Left lobe of liver (tissue), 2 donors: Measurements from ENCODE around the gene KRTAP10-2. TPM values are rescaled to one million over a fixed set of nuclear protein-coding genes. Genes with fewer than 3 reads are reported as not detected.

Source experiments
- ATAC-seq: fragments of 200-7000 bp; cut with Tn5 transposase; one replicate; pipeline ENCODE4 v1.9.1; 2020; ENCODE audit warnings: mild to moderate bottlenecking, moderate library complexity
- DNase-seq: peaks from one replicate; pipeline ENCODE4 v3.0.0-alpha.2; 2020; ENCODE audit warnings: low spot score
- total RNA-seq: library from RNA; stranded (reverse); gene quantifications from one replicate; pipeline ENCODE4 v1.2.1, GENCODE V29; 2021
- donor health status: DM: no; HTN: no; CAD: no; lungs with moderate emphysema.
- donor health status: DM: no; HTN: yes; CAD: no.

KRTAP10-2 gene
- total RNA-seq, 1 donor from 2014 or later: not detected

DNA sequence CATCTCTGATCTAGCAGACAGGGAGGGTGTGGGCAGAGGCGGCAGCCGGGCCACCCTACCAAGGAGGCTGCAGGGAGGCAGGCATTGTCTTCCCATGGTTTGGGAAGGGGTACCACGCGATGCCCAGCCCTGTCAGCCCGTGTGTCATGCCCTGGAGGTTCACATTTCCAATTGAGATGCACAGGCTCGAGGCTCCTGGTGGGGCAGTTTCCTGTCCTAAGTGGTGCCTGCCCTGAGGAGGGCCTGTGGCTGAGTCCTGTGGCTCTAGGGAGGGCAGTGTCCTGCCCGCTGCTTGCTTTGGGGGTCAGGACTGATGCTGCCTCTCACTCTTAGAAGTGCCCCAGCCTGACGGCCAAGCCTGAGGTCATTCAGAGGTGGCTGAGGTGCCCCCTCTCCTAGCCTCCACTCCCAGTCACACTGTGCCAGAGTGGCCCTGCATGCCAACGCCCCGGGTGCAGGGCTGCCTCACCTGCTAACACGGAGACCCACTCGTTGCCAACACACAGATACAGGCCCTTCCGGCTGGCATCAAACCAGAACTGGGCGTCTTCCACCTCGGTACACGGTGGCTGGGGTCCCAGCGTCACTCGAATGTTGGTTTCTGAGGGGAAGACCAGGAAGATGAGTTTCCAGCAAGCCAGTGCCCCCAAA lies 23.2 kb downstream of the KRTAP10-2 start:
- DNase-seq: no peak

GRCh38 chr21:44527156-44527982 lies 23.9 kb downstream of the KRTAP10-2 start:
- DNase-seq: no peak
- ATAC-seq: no peak

More for the DNA sequence above, 23.2 kb downstream of the KRTAP10-2 start:
- no peak for ATAC-seq

DNA sequence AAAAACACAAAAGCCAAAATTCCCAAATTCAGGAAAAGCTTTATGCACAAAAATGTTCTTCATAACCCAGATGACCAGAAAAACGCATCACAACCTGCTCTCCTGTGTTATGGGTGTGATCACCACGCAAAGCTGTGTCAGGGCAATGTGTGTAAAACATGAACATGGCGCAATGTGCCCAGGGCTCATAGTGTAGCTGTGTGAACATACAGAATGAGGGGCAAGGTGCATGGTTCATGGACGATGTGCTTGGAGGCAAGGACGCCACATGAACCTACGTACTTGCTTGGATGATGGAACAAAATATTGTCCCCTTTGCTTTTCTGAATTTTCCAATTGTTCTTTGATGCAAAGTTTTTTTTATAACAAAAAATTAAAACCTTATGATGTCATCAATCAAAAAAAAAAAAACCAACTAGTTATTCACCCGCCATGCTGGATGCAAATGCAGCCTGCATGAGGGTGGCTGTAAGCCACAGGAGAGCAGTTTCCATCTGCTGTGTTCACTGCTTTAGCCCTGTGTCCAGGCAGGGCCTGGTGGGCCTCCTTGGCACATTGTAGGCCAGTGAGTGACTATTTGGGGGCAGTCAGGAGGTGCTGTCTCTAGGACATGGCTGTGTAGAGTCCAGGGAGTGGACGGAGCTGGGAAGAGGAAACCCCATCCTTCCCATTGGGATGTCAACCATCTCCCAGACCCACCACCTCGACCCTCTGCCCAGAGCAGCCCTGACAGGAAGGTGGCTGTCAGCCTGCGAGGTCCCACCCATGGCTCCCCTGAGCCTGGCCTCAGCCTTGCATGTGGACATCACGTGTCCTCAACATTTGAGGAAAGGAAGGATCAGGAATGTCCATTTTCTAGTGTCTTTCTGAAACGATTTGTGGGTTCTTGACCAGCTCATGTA lies 25.0 kb downstream of the KRTAP10-2 start:
- DNase-seq: no peak
- ATAC-seq: no peak

DNA sequence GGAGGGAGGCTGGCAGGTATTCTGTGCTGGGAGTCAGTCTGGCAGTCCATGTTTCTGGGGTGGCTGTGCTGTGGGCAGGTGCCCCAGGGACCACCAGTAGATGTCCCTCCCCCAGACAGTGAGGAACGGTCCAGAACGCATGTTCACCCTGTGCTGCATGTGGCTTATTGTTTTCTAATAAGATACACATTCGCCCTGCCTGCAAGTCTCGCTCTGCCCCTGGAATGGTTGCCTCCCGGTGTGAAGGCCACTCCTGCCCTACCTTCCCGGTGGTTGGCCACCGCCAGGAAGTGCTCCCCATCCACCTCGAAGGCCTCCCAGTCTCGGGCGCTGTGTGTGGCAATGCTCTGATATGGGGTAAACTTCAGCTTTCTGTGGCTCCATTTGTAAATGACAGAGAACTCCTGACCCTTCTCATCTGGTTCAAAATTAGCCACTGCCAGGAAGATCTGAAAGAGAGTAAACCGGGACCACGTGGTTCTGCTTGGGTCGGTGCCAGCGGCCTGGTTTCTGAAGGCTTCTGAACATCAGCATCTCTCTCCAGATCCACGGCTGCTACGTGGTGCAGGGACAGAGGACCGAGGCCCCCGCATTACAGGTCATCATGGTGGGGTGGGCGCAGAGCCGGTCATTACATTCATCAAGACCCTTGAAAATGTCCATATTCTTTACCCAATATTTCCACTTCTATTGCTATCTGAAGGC lies 25.8 kb downstream of the KRTAP10-2 start:
- ATAC-seq: no peak
- no peak for DNase-seq

DNA sequence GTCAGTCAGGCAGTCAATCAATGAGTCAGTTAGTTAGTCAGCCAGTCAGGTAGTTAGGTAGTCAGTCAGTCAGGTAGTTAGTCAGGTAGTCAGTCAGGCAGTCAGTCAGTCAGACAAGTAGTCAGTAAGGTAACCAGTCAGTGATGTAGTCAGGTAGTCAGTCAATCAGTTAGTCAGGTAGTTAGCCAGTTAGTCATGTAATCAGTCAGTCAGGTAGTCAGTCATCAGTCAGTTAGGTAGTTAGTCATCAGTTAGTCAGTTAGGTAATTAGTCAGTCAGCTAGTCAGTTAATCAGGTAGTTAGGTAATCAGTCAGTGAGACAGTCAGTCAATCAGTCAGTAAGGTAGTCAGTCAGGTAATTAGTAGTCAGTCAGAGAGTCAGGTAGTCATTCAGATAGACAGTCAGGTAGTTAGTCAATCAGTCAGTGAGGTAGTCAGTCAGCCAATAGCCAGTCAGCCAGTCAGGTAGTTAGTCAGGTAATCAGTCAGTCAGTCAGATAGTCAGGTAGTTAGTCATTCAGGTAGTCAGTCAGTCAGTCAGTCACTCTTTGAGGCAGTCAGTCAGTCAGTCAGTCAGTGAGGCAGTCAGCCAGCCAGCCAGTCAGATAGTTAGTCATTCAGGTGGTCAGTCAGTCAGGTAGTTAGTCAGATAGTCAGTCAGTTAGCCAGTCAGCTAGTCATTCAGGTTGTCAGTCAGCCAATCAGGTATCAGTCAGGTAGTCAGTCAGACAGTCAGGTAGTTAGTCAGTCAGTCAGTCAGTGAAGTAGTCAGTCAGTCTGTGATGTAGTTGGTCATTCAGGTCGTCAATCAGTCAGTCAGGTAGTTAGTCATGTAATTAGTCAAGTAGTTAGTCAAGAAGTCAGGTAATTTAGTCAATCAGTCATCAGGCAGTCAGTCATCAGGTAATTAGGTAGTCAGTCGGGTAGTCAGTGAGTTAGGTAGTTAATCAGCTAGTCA lies 26.6 kb downstream of the KRTAP10-2 start:
- ATAC-seq: no peak

DNA sequence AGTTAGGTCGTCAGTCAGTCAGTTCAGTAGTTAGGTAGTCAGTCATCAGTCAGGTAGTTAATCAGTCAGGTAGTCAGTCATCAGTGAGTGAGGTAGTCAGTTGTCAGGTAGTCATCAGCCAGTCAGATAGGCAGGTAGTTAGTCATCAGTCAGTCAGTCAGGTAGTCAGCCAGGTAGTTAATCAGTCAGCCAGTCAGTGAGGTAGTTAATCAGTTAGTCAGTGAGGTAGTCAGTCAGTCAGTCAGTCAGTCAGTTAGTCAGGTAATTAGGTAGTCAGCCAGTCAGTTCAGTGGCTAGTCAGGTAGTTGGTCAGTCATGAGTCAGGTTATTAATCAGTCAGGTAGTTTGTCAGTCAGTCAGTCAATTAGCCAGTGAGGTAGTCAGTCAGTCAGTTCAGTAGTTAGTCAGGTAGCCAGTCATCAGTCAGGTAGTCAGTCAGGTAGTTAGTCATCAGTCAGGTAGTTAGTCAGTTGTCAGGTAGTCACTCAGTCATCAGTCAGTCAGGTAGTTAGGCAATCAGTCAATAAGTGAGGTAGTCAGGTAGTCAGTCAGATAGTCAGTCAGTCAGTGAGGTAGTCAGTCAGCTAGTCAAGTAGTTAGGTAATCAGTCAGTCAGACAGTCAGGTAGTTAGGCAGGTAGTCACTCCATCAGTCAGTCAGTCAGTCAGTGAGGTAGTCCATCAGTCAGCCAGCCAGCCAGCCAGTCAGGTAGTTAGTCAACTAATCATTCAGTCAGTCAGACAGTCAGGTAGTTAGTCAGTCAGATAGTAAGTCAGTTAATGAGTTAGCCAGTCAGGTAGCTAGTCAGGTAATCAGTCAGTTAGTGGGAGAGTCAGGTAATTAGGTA lies 27.5 kb downstream of the KRTAP10-2 start:
- ATAC-seq (no peak), DNase-seq (no peak)

More for the DNA sequence above, 26.6 kb downstream of the KRTAP10-2 start:
- no peak for DNase-seq

DNA sequence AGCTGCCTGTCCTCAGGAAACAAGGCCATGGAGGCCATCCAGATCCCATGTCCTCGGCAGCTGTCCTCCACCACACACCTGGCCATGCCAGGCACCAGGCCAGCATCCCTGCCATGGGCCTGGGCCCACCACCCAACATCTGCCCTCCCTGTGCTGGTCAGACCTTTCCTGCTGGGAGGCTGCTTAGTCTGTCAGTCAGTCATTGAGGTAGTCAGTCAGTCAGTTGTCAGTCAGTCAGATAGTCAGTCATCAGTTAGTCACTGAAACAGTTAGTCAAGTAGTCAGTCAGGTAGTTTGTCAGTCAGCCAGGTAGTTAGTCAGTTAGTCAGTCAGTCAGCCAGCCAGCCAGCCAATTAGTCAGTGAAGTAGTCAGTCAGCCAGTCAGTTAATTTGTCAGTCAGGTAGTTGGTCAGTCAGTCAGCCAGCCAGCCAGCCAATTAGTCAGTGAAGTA lies 28.5 kb downstream of the KRTAP10-2 start:
- no peak for ATAC-seq
- DNase-seq: no peak

DNA sequence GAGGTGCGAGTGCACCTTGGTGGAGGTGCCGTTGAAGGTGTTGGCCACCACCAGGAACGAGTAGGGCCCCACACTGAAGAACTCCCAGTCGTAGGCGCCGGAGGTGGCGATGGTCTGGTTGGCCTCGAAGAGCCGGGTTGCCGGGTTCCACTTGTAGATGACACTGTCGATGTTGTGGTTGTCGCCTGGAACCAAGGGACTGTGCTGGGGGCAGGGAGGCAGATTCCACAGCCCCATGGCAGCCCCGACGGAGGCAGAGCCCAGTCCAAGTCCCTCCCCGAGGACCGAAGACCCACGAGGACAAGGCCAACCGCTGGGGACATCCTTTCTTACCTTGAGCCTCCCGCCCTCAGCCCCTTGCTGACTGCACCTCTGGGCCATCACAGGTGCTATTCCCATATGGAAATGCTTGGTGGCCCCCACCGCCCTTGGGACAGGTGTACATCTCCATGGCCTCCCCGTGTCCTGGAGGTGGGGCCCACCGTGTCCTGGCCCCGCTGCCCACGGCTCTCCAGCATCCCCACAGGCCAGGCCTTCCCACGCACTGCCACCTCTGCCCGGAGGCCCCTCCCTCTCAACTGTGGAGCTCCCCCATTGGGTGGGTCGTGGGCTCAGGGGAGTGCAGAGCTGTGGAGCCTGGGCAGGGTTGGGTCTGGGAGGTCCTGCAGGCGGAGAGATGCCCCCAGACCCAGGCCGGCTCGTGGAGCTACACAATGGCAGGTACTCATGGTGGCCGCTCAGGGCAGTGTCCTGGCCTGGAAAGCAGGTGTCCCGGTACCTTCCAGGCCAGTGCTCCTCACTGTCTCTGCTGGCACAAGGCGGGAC lies 29.2 kb downstream of the KRTAP10-2 start:
- DNase-seq: no peak
- ATAC-seq: peak; percentile 51

- DNase-seq (no peak), ATAC-seq (no peak)
These were observed 29.9 kb downstream of the KRTAP10-2 start for GRCh38 chr21:44521301-44521927.

DNA sequence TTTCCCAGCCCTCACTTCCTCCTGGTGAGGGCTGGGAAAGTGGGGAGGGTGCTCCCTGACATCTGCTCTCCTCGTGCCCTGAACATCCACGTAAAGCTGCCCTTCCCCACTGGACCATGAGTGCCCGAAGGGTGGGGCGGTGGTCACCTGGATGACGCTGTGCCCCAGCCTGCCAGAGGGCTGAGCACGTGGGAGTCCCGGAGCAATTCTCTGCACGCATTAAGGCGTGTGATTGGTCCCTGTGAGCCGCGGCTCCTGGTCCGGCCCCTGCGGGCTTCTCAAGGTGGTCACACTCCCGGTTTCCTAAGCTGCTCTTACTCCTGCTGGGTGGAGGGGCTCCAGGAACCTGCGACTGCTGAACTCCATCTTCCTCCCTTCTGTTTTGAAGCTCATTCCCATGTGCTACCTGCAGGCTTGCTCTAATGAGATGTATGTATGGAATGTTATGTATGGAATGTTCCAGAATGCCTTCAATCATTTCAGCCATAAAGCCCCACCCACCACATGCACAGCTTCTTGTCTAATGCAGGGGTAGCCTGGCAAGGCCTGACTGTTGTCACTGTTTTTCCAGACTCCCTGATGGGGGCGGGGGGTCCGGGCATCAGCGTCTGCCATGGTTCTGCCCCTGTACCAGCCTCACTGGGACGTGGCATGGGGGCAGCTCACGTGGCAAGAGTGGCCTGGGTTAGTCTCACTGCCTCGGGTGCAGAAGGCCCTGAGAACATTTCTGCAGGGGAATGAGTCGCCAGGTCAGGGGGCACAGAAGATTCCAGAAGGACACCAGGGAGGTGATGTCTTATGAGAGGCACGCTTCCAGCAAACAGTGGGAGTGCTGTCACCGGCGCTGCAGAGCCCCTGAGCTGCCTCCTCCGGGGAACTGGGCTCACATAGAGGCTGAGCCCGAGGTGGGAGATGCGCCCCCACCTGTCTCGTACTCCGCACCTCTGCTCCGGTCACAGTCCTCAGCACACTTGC lies 30.7 kb downstream of the KRTAP10-2 start:
- no peak for DNase-seq
- no peak for ATAC-seq

DNA sequence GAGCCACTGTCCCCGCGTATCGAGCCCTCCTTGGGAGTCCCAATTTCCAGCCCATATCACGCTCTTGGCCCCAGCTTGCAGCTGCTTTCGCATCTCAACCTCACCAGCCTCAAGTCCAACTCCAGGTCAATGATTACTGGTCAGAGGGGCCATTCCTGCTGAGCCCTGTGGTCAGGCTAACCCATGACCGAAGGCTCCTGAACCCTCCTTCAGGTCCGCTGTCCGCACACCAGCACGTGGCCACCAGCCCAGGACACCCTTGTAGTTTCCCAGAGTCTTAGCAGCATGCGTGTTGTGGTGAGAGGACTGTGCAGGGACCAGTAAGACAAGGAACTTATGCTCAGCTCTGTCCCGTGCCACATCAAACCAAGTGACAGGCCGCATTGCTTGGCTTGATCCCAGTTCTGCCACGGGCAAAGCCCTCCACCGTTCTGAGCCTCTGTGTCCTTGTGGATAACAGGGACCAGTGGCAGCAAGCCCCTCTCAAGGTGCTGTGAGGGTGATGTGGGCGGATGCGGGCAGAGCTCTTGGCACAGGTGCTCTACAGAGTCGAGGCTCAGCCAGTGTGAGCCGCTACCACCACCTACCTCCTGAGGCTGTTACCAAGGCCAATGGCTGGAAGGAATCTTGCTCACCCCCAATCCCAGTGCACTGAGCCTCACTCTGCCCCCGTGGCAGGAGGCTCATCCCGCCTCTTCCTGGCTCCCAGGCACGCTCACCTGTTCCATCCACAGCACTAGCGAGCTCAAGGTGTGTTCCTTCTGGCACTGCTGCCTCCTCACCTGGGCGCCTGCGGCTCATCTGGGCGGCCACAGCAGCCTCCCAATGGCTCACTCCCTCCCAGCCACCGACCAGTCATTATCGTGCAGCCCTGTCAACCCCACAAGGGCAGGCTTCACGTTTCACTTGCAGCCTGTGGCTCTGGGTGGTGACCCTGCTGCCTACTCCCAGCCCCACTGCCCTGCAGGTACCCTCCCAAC lies 31.7 kb downstream of the KRTAP10-2 start:
- no peak for ATAC-seq

DNA sequence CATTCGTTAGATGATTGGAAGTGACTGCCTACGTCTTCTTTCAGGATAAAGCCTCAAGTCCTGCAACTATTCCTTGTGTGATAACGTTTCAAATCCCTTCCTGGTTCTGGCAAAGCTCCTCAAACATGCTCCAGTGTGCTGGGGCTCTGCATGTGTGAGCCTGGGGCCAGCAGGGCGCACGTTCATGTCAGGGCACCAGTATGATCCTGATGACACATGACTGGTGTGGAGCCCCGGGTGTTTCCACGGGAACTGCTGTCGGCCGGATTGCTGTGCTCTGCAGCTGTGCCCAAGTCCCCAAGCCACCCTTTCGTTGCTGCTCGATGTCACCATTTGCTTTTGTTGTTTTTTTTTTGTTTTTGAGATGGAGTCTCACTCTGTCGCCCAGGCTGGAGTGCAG lies 32.6 kb downstream of the KRTAP10-2 start:
- DNase-seq (no peak), ATAC-seq (no peak)

More for the DNA sequence above, 31.7 kb downstream of the KRTAP10-2 start:
- DNase-seq: no peak

DNA sequence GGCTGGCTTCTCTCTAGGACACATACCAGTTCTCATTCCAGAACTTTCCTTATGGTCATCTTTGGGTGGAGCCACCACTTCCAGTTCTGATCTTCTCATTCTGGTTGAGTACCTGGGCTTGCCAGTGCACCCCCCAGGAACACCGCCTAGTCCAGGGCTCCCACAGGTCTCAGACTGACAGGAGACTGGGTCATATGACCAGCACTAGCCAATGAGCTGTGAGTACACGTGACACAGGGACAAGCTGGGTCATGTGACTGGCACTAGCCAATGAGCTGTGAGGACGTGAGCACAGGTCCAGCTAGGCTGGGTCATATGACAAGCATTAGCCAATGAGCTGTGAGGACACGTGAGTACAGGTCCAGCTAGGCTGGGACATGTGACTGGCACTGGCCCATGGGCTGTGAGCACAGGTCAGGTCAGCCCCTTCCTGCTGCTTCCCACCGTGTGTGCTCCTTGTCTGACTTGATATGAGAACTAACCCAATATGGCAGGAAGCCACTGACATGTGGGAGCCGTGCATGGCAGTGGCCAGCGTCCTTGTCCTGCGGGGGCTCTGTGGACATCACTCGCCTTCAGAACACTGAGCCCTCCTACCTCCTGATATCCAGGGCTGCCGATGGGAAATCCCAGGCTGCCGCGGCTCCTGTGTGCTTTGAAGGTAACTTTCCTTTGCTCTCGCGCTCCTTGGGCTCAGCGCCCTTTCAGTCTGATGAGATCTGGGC lies 34.0 kb downstream of the KRTAP10-2 start:
- ATAC-seq (peak; percentile 21), DNase-seq (no peak)

GRCh38 chr21:44516828-44517174 lies 34.5 kb downstream of the KRTAP10-2 start:
- DNase-seq (no peak), ATAC-seq (no peak)
